Spleen (tissue), 11 donors: ENCODE results near the gene NDUFAF8. TPM values are rescaled to one million over a fixed set of nuclear protein-coding genes. Genes with fewer than 3 reads are reported as not detected.

Experiments used
- DNase-seq: peaks from one replicate; pipeline ENCODE4 v3.0.0-alpha.2; 2020
- H3K27ac ChIP-seq, 8 donors: fragments of 200-600 bp; sonication (generic) in 7 of 8; 1 replicate in 4 of 8; 2 replicates in 4 of 8; pipeline versions ENCODE4 v1.5.0 to v1.8.0; 2016 to 2021; ENCODE audit warnings: inconsistent platforms in 4 of 8, mild to moderate bottlenecking in 4 of 8, moderate library complexity in 1 of 8
- H3K27me3 ChIP-seq, 7 donors: fragments of 200-600 bp; sonication (generic) in 6 of 7; replicated peaks in 1 of 7; 1 replicate in 4 of 7; 2 replicates in 3 of 7; pipeline versions ENCODE4 v1.5.0 to v1.8.0; 2016 to 2021; ENCODE audit warnings: inconsistent platforms in 3 of 7, mild to moderate bottlenecking in 1 of 7
- H3K36me3 ChIP-seq, 6 donors: fragments of 200-600 bp; sonication (generic) in 5 of 6; 1 replicate in 4 of 6; 2 replicates in 2 of 6; pipeline versions ENCODE4 v1.5.0 to v1.8.0; 2016 to 2021; ENCODE audit warnings: inconsistent platforms in 2 of 6
- H3K4me1 ChIP-seq, 6 donors: fragments of 200-600 bp; sonication (generic) in 5 of 6; 1 replicate in 3 of 6; 2 replicates in 3 of 6; pipeline versions ENCODE4 v1.5.0 to v1.8.0; 2016 to 2021; ENCODE audit warnings: inconsistent platforms in 3 of 6
- H3K4me3 ChIP-seq, 8 donors: fragments of 200-600 bp; sonication (generic) in 7 of 8; 1 replicate in 4 of 8; 2 replicates in 4 of 8; pipeline versions ENCODE4 v1.5.0 to v1.8.0; 2016 to 2021; ENCODE audit warnings: inconsistent platforms in 4 of 8, mild to moderate bottlenecking in 4 of 8, moderate library complexity in 2 of 8
- H3K9me3 ChIP-seq, 8 donors: fragments of 200-600 bp; sonication (generic) in 7 of 8; 1 replicate in 4 of 8; 2 replicates in 4 of 8; pipeline versions ENCODE4 v1.5.0 to v1.8.0; 2016 to 2021; ENCODE audit warnings: inconsistent platforms in 4 of 8
- POLR2A ChIP-seq, 3 donors: fragments of 450-650 bp; IDR thresholded peaks; one replicate each; pipeline ENCODE4 v1.5.1; 2017; ENCODE audit warnings: antibody characterized with exemption in 3 of 3, mild to moderate bottlenecking in 1 of 3
- POLR2AphosphoS5 ChIP-seq, 3 donors: sonication (generic); formaldehyde crosslinking; IDR thresholded peaks; one replicate each; pipeline ENCODE4 v1.5.1; 2017; ENCODE audit warnings: antibody characterized with exemption in 3 of 3
- WGBS, 5 donors: extraction: QIAGEN DNeasy Blood & Tissue Kit in 3 of 5; methylation state at CpG; one replicate each; pipeline versions ENCODE4 v1.1.5 to v1.1.7; 2013 to 2018; 5-methylcytosine and 5-hydroxymethylcytosine counted together
- intact Hi-C: fragments of 100-400 bp; cut with DNase I; formaldehyde crosslinking; loops from one replicate; pipeline ENCODE4 v1.15.0; 2023; ENCODE audit warnings: low total_unique reads
- polyA plus RNA-seq, 3 donors: library from polyadenylated mRNA; stranded (reverse); fragments of 200-250 nt; gene quantifications; one replicate each; pipeline ENCODE4 v1.2.1, GENCODE V29; 2013
- total RNA-seq, 7 donors: library from RNA; depleted of rRNA in 3 of 7; stranded (reverse); fragments of >200 nt in 3 of 7; fragmentation: NEBNext Ultra II Directional in 4 of 7; extraction: Animal tissue kit (Norgen Biotek cat#: 25700) in 4 of 7; gene quantifications; one replicate each; pipeline versions ENCODE4 v1.1.0 to v1.2.1, GENCODE V29; 2016 to 2021
- TF ChIP-seq, protein P1 (sequence below), 11 experiments: fragments of 200-600 bp in 7 of 11; fragments of 450-650 bp in 4 of 11; sonication (generic) in 4 of 11; IDR thresholded peaks in 8 of 11; conservative IDR thresholded peaks in 3 of 11; 1 replicate in 7 of 11; 2 replicates in 4 of 11; pipeline versions ENCODE4 v1.4.0 to v1.8.0; 2016 to 2021; ENCODE audit warnings: antibody characterized with exemption in 11 of 11, inconsistent platforms in 4 of 11, mild to moderate bottlenecking in 1 of 11
- donor health status: healthy with polysubstance abuse.
- donor health status: DM: no; HTN: no; CAD: no; lungs with moderate emphysema.
- donor health status: DM: no; HTN: no; CAD: no.
- donor health status: Bipolar disorder and iron deficiency.
- donor health status: healthy.
- donor health status: DM: no; HTN: no; CAD: no.
- donor health status: DM: yes; HTN: yes; CAD: no.

NDUFAF8 gene
- total and polyA plus RNA-seq, 10 donors: 22.0 to 57.6 (median 39.5) TPM

DNA sequence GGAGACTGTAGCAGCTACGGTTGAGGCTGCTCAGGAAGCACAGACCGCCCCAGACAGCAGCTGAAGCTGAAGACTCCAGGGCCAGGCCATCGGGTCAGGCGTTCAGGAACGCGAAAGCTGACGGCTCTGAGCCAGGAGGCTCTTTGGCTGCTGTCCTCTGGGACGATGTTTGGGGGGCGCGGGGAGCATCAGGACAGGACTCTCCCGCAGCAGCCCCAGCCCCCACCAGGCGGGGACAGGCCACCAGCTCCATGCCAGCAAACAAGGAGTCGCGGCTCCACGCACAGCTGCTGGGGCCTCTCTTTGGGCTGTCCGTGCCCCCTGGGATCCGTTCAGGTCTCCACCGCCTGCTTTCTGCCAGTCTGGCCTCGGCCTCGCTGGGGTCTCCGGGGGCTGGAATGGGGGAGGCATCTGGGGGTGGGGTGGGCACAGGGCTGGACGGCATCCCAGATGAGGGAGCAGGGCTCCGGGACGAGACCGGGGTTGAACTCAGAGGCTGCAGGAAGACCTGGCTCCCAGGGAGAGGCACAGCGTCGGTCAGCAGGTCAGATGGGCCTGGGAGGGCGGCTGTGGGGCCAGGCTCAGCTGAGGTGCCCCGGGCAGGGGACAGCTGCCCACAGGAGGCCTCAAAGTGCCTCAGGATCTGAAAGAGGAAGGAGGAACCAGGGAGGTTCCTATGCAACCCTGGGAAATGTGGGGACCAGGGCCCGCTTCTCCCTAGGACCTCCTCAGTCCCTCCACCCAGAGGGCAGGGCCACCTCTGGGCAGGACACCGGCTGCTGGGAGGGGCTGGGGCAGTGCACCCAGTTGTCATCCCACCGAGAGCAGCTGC lies 10.1 kb upstream of the NDUFAF8 start:
- TF ChIP-seq, protein P1, sequence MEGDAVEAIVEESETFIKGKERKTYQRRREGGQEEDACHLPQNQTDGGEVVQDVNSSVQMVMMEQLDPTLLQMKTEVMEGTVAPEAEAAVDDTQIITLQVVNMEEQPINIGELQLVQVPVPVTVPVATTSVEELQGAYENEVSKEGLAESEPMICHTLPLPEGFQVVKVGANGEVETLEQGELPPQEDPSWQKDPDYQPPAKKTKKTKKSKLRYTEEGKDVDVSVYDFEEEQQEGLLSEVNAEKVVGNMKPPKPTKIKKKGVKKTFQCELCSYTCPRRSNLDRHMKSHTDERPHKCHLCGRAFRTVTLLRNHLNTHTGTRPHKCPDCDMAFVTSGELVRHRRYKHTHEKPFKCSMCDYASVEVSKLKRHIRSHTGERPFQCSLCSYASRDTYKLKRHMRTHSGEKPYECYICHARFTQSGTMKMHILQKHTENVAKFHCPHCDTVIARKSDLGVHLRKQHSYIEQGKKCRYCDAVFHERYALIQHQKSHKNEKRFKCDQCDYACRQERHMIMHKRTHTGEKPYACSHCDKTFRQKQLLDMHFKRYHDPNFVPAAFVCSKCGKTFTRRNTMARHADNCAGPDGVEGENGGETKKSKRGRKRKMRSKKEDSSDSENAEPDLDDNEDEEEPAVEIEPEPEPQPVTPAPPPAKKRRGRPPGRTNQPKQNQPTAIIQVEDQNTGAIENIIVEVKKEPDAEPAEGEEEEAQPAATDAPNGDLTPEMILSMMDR (IDR thresholded peaks at IDR 0.05 in 8 of 11, conservative IDR thresholded peaks at IDR 0.05 in 3 of 11): no peak
- no peak for TF ChIP-seq POLR2AphosphoS5 (IDR thresholded peaks at IDR 0.05)
- TF ChIP-seq POLR2A (IDR thresholded peaks at IDR 0.05): no peak
- no peak for DNase-seq
- Histone ChIP-seq H3K27me3 (no peaks in the 10 kb centered on the region), H3K4me3 (no peak overlapping the region), H3K9me3 (no peaks in the 10 kb centered on the region), H3K27ac (peak overlapping the region; percentile 32 to 79 (median 66)), H3K36me3 (peaks cover 0 to 58% (median 48%) of the 10 kb centered on the region in 6 donors), H3K4me1 (peaks cover 0 to 37% (median 21%) of the 10 kb centered on the region in 6 donors)
- intact Hi-C loops: no loop called here
- WGBS, 5 donors: 82 to 92% (median 83%) methylated on average over 21 to 32 of the region's 32 CpGs

- intact Hi-C loops: no loop called here
- WGBS, 5 donors: 93 to 97% (median 96%) methylated on average over 11 to 14 of the region's 14 CpGs
- H3K4me3 ChIP-seq: no peak overlapping the region
- H3K27ac ChIP-seq: peak overlapping the region in 2 of 8 donors; percentile 74 to 79
- peaks cover 0 to 36% (median 21%) of the 10 kb centered on the region in 6 donors for H3K4me1 ChIP-seq
- peaks cover 0 to 64% (median 52%) of the 10 kb centered on the region in 6 donors for H3K36me3 ChIP-seq
- TF ChIP-seq, protein P1 (IDR thresholded peaks at IDR 0.05 in 8 of 11, conservative IDR thresholded peaks at IDR 0.05 in 3 of 11): no peak
- TF ChIP-seq POLR2AphosphoS5 (IDR thresholded peaks at IDR 0.05) (no peak), POLR2A (IDR thresholded peaks at IDR 0.05) (no peak)
- no peaks in the 10 kb centered on the region for H3K27me3 ChIP-seq
- H3K9me3 ChIP-seq: no peaks in the 10 kb centered on the region
- DNase-seq: no peak
Observed at GRCh38 chr17:81229666-81229920, 9.5 kb upstream of the NDUFAF8 start.

- H3K4me3 ChIP-seq: no peak overlapping the region
- no peaks in the 10 kb centered on the region for H3K9me3 ChIP-seq
- TF ChIP-seq, protein P1 (IDR thresholded peaks at IDR 0.05 in 8 of 11, conservative IDR thresholded peaks at IDR 0.05 in 3 of 11): peak in 5 of 11 experiments; percentile 7 to 34 (median 33)
- no peak for TF ChIP-seq POLR2A (IDR thresholded peaks at IDR 0.05)
- H3K27ac ChIP-seq: no peak overlapping the region
- H3K27me3 ChIP-seq: no peaks in the 10 kb centered on the region
- 90 to 96% (median 92%) methylated on average over 20 to 26 of the region's 26 CpGs for WGBS, 5 donors
- intact Hi-C loops: no loop called here
- peaks cover 0 to 68% (median 52%) of the 10 kb centered on the region in 6 donors for H3K36me3 ChIP-seq
- no peak for DNase-seq
- peaks cover 0 to 37% (median 22%) of the 10 kb centered on the region in 6 donors for H3K4me1 ChIP-seq
Observed at GRCh38 chr17:81230043-81230820, 8.9 kb upstream of the NDUFAF8 start.

GRCh38 chr17:81231121-81231645 lies 7.9 kb upstream of the NDUFAF8 start:
- no peak for TF ChIP-seq POLR2A (IDR thresholded peaks at IDR 0.05)
- TF ChIP-seq POLR2AphosphoS5 (IDR thresholded peaks at IDR 0.05): peak in 1 of 3 donors; percentile 47

More at GRCh38 chr17:81231121-81231645, 7.9 kb upstream of the NDUFAF8 start:
- 90 to 92% (median 91%) methylated on average over 23 to 31 of the region's 31 CpGs for WGBS, 5 donors
- Histone ChIP-seq H3K4me3 (no peak overlapping the region), H3K36me3 (peaks cover 0 to 78% (median 52%) of the 10 kb centered on the region in 6 donors), H3K9me3 (no peaks in the 10 kb centered on the region), H3K27me3 (no peaks in the 10 kb centered on the region), H3K4me1 (peaks cover 0 to 46% (median 27%) of the 10 kb centered on the region in 6 donors), H3K27ac (no peak overlapping the region)
- intact Hi-C loops: no loop called here
- no peak for DNase-seq
